GM12873 (cell line): Measurements from ENCODE around the gene MACROH2A1.

ENCODE experiments used
- CTCF ChIP-seq: IDR thresholded peaks from 2 replicates; pipeline ENCODE4 v1.5.1; 2012; ENCODE audit warnings: low read depth, mild to moderate bottlenecking, moderate library complexity, low read length, control low read depth; ENCODE audit not compliant: insufficient read depth; ENCODE audit errors: missing control alignments

The MACROH2A1 gene

GRCh38 chr5:135434591-135435466 is 35.8 kb upstream of the MACROH2A1 start:
- TF ChIP-seq CTCF, result no peak

GRCh38 chr5:135433681-135434426 is 34.8 kb upstream of the MACROH2A1 start:
- no peak for TF ChIP-seq CTCF

- no peak for TF ChIP-seq CTCF
Measured at GRCh38 chr5:135432113-135432512, 33.1 kb upstream of the MACROH2A1 start.

- TF ChIP-seq CTCF, result no peak
Measured at GRCh38 chr5:135430135-135430437, 31.1 kb upstream of the MACROH2A1 start.

GRCh38 chr5:135429301-135430134 is 30.5 kb upstream of the MACROH2A1 start:
- no peak for TF ChIP-seq CTCF

- TF ChIP-seq CTCF, result no peak
Measured at GRCh38 chr5:135428586-135428985, 29.6 kb upstream of the MACROH2A1 start.
